ENCODE results near the gene LFNG. TPM values are rescaled to one million over a fixed set of nuclear protein-coding genes. Genes with fewer than 3 reads are reported as not detected.

LFNG gene
- total RNA-seq, 4 donors from 2014 or later, result 105 to 198 (median 150) TPM

DNA sequence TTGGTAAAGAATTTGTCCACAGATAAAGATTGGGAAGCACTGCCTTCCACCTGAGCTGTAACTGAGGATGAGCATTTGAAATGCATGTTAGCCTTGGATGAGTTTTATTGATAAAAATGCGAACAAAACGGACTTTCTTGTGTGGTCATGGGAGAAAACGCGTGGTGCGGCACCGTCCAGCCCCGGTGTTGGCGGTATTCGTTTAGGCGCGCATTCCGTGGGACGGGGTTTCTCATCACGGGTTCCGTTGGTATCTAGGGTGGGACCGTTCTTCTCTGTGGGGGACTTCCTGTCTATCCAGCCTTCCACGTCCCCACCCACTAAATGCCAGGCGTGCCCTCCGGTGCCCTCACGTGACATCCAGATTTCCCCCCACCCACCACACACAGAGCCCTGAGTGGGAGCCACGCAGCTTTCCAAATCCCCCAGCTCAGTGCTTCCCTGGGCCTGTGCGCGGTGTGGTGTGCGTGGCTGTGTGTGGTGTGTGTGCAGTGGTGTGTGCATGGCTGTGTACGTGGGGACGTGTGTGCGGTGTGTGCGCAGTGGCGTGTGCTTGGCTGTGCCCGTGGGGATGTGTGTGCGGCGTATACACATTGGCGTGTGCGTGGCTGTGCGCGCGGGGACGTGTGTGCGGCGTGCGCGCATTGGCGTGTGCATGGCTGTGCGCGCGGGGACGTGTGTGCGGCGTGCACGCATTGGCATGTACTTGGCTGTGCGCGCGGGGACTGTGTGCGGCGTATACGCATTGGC lies 57.3 kb downstream of the LFNG start:
- 90% methylated on average over 52 of the region's 56 CpGs for WGBS
- peaks cover 43% of the 10 kb centered on the region for H3K36me3 ChIP-seq

More for the DNA sequence above, 57.3 kb downstream of the LFNG start:
- Histone ChIP-seq H3K27ac (no peak overlapping the region), H3K4me1 (no peaks in the 10 kb centered on the region), H3K27me3 (no peaks in the 10 kb centered on the region), H3K9me3 (no peaks in the 10 kb centered on the region), H3K4me3 (no peak overlapping the region)
- TF ChIP-seq EP300 (IDR thresholded peaks at IDR 0.05) (no peak), POLR2AphosphoS5 (IDR thresholded peaks at IDR 0.05) (no peak), POLR2A (IDR thresholded peaks at IDR 0.05) (no peak)
- TF ChIP-seq, protein P1, sequence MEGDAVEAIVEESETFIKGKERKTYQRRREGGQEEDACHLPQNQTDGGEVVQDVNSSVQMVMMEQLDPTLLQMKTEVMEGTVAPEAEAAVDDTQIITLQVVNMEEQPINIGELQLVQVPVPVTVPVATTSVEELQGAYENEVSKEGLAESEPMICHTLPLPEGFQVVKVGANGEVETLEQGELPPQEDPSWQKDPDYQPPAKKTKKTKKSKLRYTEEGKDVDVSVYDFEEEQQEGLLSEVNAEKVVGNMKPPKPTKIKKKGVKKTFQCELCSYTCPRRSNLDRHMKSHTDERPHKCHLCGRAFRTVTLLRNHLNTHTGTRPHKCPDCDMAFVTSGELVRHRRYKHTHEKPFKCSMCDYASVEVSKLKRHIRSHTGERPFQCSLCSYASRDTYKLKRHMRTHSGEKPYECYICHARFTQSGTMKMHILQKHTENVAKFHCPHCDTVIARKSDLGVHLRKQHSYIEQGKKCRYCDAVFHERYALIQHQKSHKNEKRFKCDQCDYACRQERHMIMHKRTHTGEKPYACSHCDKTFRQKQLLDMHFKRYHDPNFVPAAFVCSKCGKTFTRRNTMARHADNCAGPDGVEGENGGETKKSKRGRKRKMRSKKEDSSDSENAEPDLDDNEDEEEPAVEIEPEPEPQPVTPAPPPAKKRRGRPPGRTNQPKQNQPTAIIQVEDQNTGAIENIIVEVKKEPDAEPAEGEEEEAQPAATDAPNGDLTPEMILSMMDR (IDR thresholded peaks at IDR 0.05), result no peak
- no peak for DNase-seq (ENCODE audit: low spot score in 2 of 2)

Other genes with a start within 250 kb of the LFNG start
- gene SNX8, start 205.3 kb upstream of the LFNG start, total RNA-seq, result 10 to 100 TPM; 13.7 to 35.1 (median 19.3) TPM
- gene EIF3B, start 164.9 kb upstream of the LFNG start, total RNA-seq, result 100 to 1,000 TPM; 136 to 158 (median 139) TPM
- gene CHST12, start 116.2 kb upstream of the LFNG start, total RNA-seq, result 10 to 100 TPM in 3 of 4 donors, 1 to 10 TPM in 1; 9.9 to 55.8 (median 24.5) TPM
- not detected for gene GRIFIN, start 43.4 kb upstream of the LFNG start, total RNA-seq
- 10 to 100 TPM; 51.5 to 79.3 (median 63.3) TPM for gene BRAT1, start 35.8 kb downstream of the LFNG start, total RNA-seq
- gene IQCE, start 39.2 kb downstream of the LFNG start, total RNA-seq, result 10 to 100 TPM; 10.1 to 18.8 (median 15.7) TPM
- gene TTYH3, start 112.2 kb downstream of the LFNG start, total RNA-seq, result 10 to 100 TPM; 14.0 to 26.3 (median 19.5) TPM
- gene AMZ1, start 168.4 kb downstream of the LFNG start, total RNA-seq, result under 1 TPM in 1 of 4 donors, not detected in 3; 0.17 TPM